Activated effector memory CD4-positive, alpha-beta T cell treated with Interleukin-2 at 50 U/mL for 16 hours (primary cell): ENCODE measurements around the gene MAST3.

Experiments used
- DNase-seq: peaks from one replicate; pipeline ENCODE4 v3.0.0-alpha.2; 2020

MAST3 gene

GRCh38 chr19:18114483-18114882 is 16.9 kb downstream of the MAST3 start:
- no peak for DNase-seq

- DNase-seq = no peak
These were observed 19.8 kb downstream of the MAST3 start for GRCh38 chr19:18117364-18117691.

- DNase-seq = peak; percentile 96
These were observed 20.3 kb downstream of the MAST3 start for GRCh38 chr19:18117692-18118378.

GRCh38 chr19:18118420-18119012 is 20.9 kb downstream of the MAST3 start:
- DNase-seq = no peak

GRCh38 chr19:18119013-18119716 is 21.6 kb downstream of the MAST3 start:
- peak; percentile 54 for DNase-seq

GRCh38 chr19:18119717-18120105 is 22.1 kb downstream of the MAST3 start:
- peak; percentile 40 for DNase-seq

GRCh38 chr19:18120127-18120526 is 22.5 kb downstream of the MAST3 start:
- DNase-seq = no peak

- DNase-seq = no peak
These were observed 23.6 kb downstream of the MAST3 start for GRCh38 chr19:18121166-18121565.

- DNase-seq = no peak
These were observed 24.8 kb downstream of the MAST3 start for GRCh38 chr19:18122424-18122823.

- DNase-seq = no peak
These were observed 25.6 kb downstream of the MAST3 start for GRCh38 chr19:18122860-18123795.

- no peak for DNase-seq
These were observed 26.2 kb downstream of the MAST3 start for GRCh38 chr19:18123819-18124218.

GRCh38 chr19:18126097-18126496 is 28.5 kb downstream of the MAST3 start:
- DNase-seq = no peak

GRCh38 chr19:18128044-18128443 is 30.5 kb downstream of the MAST3 start:
- DNase-seq = no peak

GRCh38 chr19:18128805-18129204 is 31.2 kb downstream of the MAST3 start:
- no peak for DNase-seq

- DNase-seq = no peak
These were observed 33.1 kb downstream of the MAST3 start for GRCh38 chr19:18130523-18131242.

GRCh38 chr19:18131841-18132596 is 34.4 kb downstream of the MAST3 start:
- DNase-seq = no peak

- no peak for DNase-seq
These were observed 38.4 kb downstream of the MAST3 start for GRCh38 chr19:18135712-18136584.

GRCh38 chr19:18137242-18137641 is 39.7 kb downstream of the MAST3 start:
- DNase-seq = no peak

- DNase-seq = no peak
These were observed 40.2 kb downstream of the MAST3 start for GRCh38 chr19:18137657-18138339.

- no peak for DNase-seq
These were observed 42.9 kb downstream of the MAST3 start for GRCh38 chr19:18140473-18140872.
